BJ (cell line): ENCODE results near the gene IL1RAP. TPM values are rescaled to one million over a fixed set of nuclear protein-coding genes. Genes with fewer than 3 reads are reported as not detected.

ENCODE experiments used
- CTCF ChIA-PET: fragments of 350-600 bp; formaldehyde crosslinking; extraction: SDS; loops from one replicate; lab custom pipeline; 2021; ENCODE audit warnings: antibody characterized with exemption, inconsistent platforms; lab: Yijun Ruan, JAX
- POLR2A ChIA-PET: fragments of 300-600 bp; sonication (Branson Sonifier 250); formaldehyde crosslinking; extraction: SDS; loops from one replicate; lab custom pipeline; 2021; ENCODE audit warnings: antibody characterized with exemption; lab: Charles Lee
- DNase-seq: peaks from one replicate; pipeline ENCODE4 v3.0.0-alpha.2; 2011; ENCODE audit warnings: low read depth
- H3K27me3 ChIP-seq: 2 replicates; pipeline ENCODE4 v1.6.0; 2011; ENCODE audit warnings: low read length; ENCODE audit not compliant: control insufficient read depth, insufficient read depth
- H3K36me3 ChIP-seq: 2 replicates; pipeline ENCODE4 v1.5.1; 2011; ENCODE audit warnings: low read length; ENCODE audit not compliant: control insufficient read depth, insufficient read depth
- H3K4me3 ChIP-seq: 2 replicates; pipeline ENCODE4 v1.5.1; 2011; ENCODE audit warnings: low read depth, mild to moderate bottlenecking, control low read depth, low read length
- polyA plus RNA-seq: library from polyadenylated mRNA; depleted of rRNA; stranded (reverse); fragments of >200 nt; gene quantifications from 2 replicates; pipeline ENCODE4 v1.2.3, GENCODE V29; 2011
- TF ChIP-seq, protein P1 (sequence below): IDR thresholded peaks from 2 replicates; pipeline ENCODE4 v1.5.1; 2011; ENCODE audit warnings: low read depth, mild to moderate bottlenecking, control low read depth, inconsistent platforms, low read length, moderate library complexity; ENCODE audit not compliant: insufficient read depth

The IL1RAP gene
- polyA plus RNA-seq, 1 experiment, result 8.6 TPM

DNA sequence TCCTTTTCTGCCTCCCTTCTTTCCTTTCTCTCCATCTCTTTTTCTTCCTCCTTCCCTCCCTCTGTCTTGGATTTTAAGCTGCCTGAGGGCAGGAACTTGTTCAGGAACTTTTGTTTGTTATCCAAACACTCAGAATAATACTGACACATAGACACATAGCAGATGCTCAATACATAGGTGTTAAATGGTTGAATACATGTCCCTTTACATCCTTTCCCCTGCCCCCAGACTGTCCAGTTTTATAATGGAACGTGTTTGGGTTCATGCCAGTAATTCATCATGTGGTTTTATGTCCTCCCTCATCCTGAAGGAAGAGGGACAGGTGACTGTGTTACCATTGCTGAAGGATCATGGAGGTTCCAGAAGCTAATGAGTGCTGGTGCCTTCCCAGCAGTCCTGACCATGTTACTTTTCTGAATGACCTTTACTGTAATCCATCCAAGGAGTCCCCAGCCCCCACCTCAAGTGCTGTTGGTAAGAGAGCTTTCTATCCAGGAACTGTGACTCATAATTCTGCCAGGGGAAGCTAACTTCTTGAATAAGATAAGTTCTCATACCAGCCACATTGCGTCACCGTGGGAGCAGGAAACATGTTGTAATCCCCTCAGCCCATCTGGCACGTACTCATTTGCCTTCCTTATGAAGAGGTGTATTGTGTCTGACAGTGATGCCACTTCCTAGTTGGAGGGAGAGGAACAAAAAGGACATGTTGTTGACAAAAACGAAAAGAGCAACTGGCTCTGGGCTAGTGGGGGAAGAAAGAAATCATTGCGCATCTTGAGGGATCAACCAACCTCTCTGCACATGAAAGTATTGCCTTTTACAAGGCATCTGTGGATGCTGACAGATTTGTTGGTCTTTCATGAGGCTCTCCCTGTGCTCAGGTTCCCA, 52.4 kb downstream of the IL1RAP start:
- ChIA-PET POLR2A (no interaction called here), CTCF (no interaction called here)
- TF ChIP-seq, protein P1, sequence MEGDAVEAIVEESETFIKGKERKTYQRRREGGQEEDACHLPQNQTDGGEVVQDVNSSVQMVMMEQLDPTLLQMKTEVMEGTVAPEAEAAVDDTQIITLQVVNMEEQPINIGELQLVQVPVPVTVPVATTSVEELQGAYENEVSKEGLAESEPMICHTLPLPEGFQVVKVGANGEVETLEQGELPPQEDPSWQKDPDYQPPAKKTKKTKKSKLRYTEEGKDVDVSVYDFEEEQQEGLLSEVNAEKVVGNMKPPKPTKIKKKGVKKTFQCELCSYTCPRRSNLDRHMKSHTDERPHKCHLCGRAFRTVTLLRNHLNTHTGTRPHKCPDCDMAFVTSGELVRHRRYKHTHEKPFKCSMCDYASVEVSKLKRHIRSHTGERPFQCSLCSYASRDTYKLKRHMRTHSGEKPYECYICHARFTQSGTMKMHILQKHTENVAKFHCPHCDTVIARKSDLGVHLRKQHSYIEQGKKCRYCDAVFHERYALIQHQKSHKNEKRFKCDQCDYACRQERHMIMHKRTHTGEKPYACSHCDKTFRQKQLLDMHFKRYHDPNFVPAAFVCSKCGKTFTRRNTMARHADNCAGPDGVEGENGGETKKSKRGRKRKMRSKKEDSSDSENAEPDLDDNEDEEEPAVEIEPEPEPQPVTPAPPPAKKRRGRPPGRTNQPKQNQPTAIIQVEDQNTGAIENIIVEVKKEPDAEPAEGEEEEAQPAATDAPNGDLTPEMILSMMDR, result no peak
- no peak overlapping the region for H3K4me3 ChIP-seq
- H3K27me3 ChIP-seq, result no peaks in the 10 kb centered on the region
- no peaks in the 10 kb centered on the region for H3K36me3 ChIP-seq
- DNase-seq, result peak; percentile 98

DNA sequence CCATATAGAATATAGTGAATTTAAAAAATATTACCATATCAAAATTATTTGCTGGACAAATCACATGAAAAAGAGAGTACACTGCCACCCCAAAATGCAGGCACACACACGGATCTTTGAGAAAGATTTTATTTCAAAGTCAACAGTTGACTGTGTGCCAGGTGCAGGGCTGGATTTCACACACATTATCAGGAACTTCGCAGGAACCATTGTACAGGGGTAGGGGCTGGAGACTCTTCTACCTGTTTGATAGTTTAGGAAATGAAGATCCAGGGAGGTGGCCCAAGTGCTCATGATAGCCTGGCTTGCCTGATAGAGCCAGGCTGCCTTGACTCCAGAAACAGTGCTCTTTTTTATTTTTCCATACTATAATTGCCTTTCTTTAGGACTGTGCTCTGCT, 54.2 kb downstream of the IL1RAP start:
- ChIA-PET CTCF (interaction anchor here (1.1 to 1.2 kb wide), 2 partner anchors 9 to 15 kb away, joined by 3 read pairs; no protein-coding TSS in a partner anchor), POLR2A (no interaction called here)
- no peak for DNase-seq
- H3K36me3 ChIP-seq, result no peaks in the 10 kb centered on the region
- H3K4me3 ChIP-seq, result no peak overlapping the region
- no peaks in the 10 kb centered on the region for H3K27me3 ChIP-seq
- TF ChIP-seq, protein P1, result no peak

DNA sequence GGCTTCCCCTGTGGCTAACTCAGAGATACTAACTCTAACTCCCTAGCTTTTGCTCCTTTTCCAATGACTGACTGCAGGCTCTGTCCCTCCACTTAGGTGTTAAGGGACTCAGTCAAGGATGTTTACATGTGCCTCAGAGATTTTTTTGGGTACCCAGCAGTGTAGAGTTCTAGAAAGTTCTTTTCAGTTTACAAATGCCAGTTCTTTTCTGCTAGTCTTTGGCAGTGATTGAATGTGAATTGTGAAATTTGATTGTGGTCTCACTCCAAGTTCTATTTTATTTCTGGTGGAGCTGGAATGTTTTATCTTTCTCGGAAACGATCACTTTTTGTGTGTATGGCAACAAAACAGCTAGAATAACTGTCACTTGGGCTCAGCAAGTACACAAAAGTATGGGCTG, 60.6 kb downstream of the IL1RAP start:
- ChIA-PET POLR2A (no interaction called here), CTCF (no interaction called here)
- Histone ChIP-seq H3K4me3 (no peak overlapping the region), H3K36me3 (no peaks in the 10 kb centered on the region), H3K27me3 (no peaks in the 10 kb centered on the region)
- DNase-seq, result no peak
- TF ChIP-seq, protein P1, result no peak

DNA sequence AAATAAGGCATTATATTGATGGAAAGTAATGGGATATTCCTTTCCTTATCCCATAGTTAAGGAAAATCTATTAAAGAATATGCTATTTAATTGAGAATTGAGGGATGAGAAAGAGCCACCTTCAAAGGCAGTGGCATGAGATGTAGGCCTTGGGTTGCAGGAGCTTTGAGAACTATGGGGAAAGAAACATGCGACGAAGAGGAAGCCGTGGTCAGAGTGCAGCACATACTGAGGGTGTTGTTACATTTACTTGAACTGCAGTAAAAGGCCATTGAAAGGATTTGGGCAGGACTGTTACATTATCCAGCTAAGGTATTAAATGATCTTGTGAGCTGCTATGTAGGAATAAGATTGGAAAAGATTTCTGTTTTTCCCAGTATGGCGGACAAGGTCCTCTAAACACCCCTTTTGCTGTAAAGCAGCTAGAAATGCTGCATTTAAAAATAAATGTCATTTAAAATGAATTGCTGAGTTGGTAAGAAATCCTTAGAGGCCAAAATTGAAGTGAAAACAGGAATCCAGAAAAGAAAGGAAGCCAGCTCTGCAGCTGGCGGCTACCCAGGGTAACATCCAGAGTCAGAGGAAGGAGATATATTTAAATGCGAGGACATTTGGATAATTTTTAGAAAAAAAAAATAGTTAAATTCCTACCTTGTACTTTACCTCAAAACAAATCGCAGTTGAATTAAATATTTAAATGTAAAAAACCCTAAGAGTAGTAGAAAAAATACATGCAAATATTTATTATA, 61.7 kb downstream of the IL1RAP start:
- TF ChIP-seq, protein P1, result no peak
- no peak for DNase-seq
- H3K4me3 ChIP-seq, result no peak overlapping the region
- H3K36me3 ChIP-seq, result no peaks in the 10 kb centered on the region
- ChIA-PET POLR2A (no interaction called here), CTCF (no interaction called here)
- H3K27me3 ChIP-seq, result no peaks in the 10 kb centered on the region

DNA sequence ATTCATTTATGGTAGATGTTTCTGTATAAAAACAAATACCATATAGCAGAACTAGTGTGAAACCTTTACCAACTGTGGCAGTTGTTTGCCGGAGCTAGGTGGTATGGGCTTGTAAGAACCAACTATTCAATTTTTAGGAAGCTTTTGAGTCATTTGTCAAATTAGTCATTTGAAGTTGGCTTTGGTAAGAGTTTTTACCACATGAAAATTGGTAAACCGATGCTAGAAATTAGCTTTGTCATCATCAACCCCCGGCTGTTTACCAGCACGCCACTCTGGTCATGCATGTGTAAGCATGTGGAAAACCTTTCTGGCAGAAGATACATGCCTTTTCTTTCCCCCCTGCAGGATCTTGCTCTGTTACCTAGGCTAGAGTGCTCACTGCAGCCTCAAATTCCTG, 63.3 kb downstream of the IL1RAP start:
- TF ChIP-seq, protein P1, result no peak
- no peak for DNase-seq
- ChIA-PET POLR2A (no interaction called here), CTCF (interaction anchor here (0.5 to 1.1 kb wide), 4 partner anchors 10 to 35 kb away, joined by 3 read pairs; no protein-coding TSS in a partner anchor)
- Histone ChIP-seq H3K27me3 (no peaks in the 10 kb centered on the region), H3K36me3 (no peaks in the 10 kb centered on the region), H3K4me3 (no peak overlapping the region)
